Panc1 (cell line): ENCODE data around the gene OSBPL5.

ENCODE experiments used
- POLR2AphosphoS5 ChIP-seq: IDR thresholded peaks from 2 replicates; pipeline ENCODE4 v1.6.1; 2012; ENCODE audit warnings: mild to moderate bottlenecking, low read depth, low read length, moderate library complexity
- SIN3A ChIP-seq: IDR thresholded peaks from 2 replicates; pipeline ENCODE4 v1.6.1; 2012; ENCODE audit warnings: low read depth, mild to moderate bottlenecking, low read length, moderate library complexity, borderline replicate concordance; ENCODE audit not compliant: insufficient read depth
- TCF7L2 ChIP-seq: IDR thresholded peaks from 2 replicates; pipeline ENCODE4 v1.6.1; 2011; ENCODE audit warnings: mild to moderate bottlenecking, low read depth, low read length, inconsistent platforms
- TF ChIP-seq, protein P1 (sequence below): fragments of 450-650 bp; IDR thresholded peaks from 2 replicates; pipeline ENCODE4 v1.5.1; 2017; ENCODE audit warnings: mild to moderate bottlenecking
- TF ChIP-seq, protein P2 (sequence below), 2 experiments: IDR thresholded peaks; 2 replicates each; pipeline ENCODE4 v1.6.1; 2011 to 2012; ENCODE audit warnings: low read depth in 2 of 2, control low read depth in 1 of 2, low read length in 1 of 2, mild to moderate bottlenecking in 1 of 2, moderate library complexity in 1 of 2; ENCODE audit not compliant: insufficient read depth in 1 of 2

DNA sequence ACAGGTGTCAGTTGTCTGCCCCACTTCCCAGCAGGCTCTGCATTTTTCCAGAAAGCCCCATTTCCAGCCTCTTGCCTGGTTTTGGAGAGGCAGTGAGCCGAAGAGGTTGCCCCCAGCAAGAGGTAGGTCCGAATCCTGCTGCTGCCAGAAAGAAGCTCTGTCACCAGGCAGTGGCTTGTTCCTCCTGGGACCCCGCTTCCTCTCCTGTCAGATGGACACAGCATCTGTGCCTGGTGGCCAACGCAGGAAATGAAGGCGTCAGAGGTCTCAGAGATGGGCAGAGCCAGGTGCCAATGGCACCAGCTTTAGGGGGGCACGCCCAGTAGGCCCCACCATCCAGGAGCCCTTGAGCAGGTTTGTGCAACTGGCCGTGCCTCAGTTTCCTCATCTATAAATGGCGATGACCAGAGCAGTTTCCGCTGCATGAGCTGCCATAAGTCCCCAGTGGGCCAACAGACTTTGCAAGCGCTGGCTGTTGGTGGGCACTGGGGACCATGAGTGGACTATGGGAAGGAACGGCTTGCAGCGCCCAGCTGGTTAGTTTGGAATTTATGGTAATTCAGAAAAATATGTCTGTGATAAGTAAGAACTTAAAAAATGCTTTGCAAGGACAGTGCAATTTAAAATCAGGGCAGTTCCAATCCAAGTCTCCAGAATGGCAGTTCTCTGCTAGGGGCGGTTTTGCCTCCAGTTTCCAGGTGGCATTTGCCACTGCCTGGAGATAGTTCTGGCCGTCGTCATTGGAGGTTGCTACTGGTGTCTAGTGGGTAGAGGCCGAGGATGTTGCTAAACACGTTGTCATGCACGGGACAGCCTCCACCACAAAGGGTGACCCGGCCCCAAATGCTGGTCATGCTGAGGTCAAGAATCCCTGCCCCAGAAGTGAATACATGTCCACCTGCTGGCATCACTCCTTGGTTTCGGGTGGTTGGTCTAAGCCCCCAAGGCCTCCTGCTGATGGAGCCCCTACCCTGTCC is 2.3 kb upstream of the OSBPL5 start:
- TF ChIP-seq, protein P1, sequence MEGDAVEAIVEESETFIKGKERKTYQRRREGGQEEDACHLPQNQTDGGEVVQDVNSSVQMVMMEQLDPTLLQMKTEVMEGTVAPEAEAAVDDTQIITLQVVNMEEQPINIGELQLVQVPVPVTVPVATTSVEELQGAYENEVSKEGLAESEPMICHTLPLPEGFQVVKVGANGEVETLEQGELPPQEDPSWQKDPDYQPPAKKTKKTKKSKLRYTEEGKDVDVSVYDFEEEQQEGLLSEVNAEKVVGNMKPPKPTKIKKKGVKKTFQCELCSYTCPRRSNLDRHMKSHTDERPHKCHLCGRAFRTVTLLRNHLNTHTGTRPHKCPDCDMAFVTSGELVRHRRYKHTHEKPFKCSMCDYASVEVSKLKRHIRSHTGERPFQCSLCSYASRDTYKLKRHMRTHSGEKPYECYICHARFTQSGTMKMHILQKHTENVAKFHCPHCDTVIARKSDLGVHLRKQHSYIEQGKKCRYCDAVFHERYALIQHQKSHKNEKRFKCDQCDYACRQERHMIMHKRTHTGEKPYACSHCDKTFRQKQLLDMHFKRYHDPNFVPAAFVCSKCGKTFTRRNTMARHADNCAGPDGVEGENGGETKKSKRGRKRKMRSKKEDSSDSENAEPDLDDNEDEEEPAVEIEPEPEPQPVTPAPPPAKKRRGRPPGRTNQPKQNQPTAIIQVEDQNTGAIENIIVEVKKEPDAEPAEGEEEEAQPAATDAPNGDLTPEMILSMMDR, result no peak
- TF ChIP-seq TCF7L2 (no peak), SIN3A (no peak), POLR2AphosphoS5 (no peak)
- TF ChIP-seq, protein P2, sequence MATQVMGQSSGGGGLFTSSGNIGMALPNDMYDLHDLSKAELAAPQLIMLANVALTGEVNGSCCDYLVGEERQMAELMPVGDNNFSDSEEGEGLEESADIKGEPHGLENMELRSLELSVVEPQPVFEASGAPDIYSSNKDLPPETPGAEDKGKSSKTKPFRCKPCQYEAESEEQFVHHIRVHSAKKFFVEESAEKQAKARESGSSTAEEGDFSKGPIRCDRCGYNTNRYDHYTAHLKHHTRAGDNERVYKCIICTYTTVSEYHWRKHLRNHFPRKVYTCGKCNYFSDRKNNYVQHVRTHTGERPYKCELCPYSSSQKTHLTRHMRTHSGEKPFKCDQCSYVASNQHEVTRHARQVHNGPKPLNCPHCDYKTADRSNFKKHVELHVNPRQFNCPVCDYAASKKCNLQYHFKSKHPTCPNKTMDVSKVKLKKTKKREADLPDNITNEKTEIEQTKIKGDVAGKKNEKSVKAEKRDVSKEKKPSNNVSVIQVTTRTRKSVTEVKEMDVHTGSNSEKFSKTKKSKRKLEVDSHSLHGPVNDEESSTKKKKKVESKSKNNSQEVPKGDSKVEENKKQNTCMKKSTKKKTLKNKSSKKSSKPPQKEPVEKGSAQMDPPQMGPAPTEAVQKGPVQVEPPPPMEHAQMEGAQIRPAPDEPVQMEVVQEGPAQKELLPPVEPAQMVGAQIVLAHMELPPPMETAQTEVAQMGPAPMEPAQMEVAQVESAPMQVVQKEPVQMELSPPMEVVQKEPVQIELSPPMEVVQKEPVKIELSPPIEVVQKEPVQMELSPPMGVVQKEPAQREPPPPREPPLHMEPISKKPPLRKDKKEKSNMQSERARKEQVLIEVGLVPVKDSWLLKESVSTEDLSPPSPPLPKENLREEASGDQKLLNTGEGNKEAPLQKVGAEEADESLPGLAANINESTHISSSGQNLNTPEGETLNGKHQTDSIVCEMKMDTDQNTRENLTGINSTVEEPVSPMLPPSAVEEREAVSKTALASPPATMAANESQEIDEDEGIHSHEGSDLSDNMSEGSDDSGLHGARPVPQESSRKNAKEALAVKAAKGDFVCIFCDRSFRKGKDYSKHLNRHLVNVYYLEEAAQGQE (IDR thresholded peaks at IDR 0.05; ENCODE audit: insufficient read depth in 1 of 2, low read depth in 2 of 2, low read length in 1 of 2), result no peak
